ENCODE measurements around the gene APBB1IP.

The APBB1IP gene

GRCh38 chr10:26435852-26436251 is 2.3 kb upstream of the APBB1IP start:
- Mint-ChIP-seq H3K9me3 (no peaks in the 10 kb centered on the region), H3K4me1 (ENCODE audit: low read depth) (peaks cover 38% of the 10 kb centered on the region), H3K27ac (peak overlapping the region; percentile 61), H3K4me3 (no peak overlapping the region), H3K27me3 (no peaks in the 10 kb centered on the region), H3K36me3 (ENCODE audit: low read depth) (peaks cover 6% of the 10 kb centered on the region)

DNA sequence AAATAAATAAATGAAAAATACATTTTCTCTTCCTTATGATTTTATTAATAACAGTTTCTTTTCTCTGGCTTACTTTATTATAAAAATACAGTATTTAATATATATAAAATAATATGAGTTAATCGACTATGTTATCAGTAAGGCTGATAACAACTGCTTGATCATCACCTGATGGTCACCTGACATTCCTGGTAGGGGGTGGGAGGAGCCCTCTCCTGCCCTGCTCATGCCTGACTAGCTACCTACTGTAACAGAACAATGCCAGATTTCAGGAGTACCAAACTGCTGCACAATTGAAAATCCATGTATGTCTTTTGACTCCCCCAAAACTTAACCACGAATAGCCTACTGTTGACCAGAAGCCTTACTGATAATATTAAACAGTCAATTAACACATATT is 1.3 kb upstream of the APBB1IP start:
- peaks cover 47% of the 10 kb centered on the region for H3K4me1 Mint-ChIP-seq (ENCODE audit: low read depth)
- peak overlapping the region; percentile 69 for H3K27ac Mint-ChIP-seq
- H3K9me3 Mint-ChIP-seq: no peaks in the 10 kb centered on the region
- H3K4me3 Mint-ChIP-seq: peak overlapping the region; percentile 47
- no peaks in the 10 kb centered on the region for H3K27me3 Mint-ChIP-seq
- H3K36me3 Mint-ChIP-seq (ENCODE audit: low read depth): peaks cover 7% of the 10 kb centered on the region

DNA sequence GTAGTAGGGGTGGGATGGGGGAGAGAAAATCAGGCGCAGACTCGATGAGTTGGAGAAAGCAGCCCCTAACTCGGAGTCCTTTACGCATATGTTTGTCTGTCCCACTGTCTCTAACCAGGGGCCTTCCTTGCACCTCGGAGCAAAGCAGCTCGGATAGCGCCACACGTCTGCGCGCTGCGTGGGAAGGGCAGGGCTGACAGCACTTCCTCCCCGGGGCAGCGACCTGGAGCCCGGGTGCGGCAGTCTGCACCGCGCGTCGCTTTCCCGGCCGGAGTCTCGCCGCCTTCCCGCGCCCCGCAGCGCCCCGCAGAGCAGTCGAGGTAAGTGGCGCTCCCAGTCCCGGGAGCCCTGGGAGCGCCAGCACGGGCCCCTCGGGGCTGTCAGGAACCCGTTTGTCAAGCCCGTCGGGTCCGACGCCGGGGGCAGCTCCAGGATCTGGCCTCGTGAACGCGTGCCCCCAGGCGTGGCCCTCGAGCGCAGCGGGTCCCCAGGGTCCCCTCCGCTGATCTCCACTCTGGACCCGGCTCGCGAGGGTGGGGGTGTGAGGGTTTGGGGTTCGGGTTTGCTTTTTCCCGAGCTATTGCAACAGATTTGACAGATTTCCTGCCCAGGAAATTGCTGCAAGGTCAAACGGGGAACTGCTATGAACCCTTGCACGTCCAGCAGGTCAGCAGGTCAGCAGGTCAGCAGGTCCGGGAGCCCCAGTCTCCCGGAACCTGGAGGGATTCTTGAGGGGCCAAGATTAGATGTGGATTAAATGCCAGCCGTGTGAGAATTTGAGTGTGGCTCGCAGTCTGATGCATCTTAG is 597 bp downstream of the APBB1IP start:
- peaks cover 21% of the 10 kb centered on the region for H3K36me3 Mint-ChIP-seq (ENCODE audit: low read depth)
- H3K9me3 Mint-ChIP-seq: no peaks in the 10 kb centered on the region
- H3K4me3 Mint-ChIP-seq: peak overlapping the region; percentile 94
- H3K4me1 Mint-ChIP-seq (ENCODE audit: low read depth): peaks cover 62% of the 10 kb centered on the region
- peak overlapping the region; percentile 94 for H3K27ac Mint-ChIP-seq
- H3K27me3 Mint-ChIP-seq: no peaks in the 10 kb centered on the region

GRCh38 chr10:26439406-26440087 is 1.4 kb downstream of the APBB1IP start:
- peaks cover 29% of the 10 kb centered on the region for H3K36me3 Mint-ChIP-seq (ENCODE audit: low read depth)
- H3K27me3 Mint-ChIP-seq: no peaks in the 10 kb centered on the region
- peaks cover 67% of the 10 kb centered on the region for H3K4me1 Mint-ChIP-seq (ENCODE audit: low read depth)
- H3K9me3 Mint-ChIP-seq: no peaks in the 10 kb centered on the region
- peak overlapping the region; percentile 94 for H3K4me3 Mint-ChIP-seq
- H3K27ac Mint-ChIP-seq: peak overlapping the region; percentile 92

DNA sequence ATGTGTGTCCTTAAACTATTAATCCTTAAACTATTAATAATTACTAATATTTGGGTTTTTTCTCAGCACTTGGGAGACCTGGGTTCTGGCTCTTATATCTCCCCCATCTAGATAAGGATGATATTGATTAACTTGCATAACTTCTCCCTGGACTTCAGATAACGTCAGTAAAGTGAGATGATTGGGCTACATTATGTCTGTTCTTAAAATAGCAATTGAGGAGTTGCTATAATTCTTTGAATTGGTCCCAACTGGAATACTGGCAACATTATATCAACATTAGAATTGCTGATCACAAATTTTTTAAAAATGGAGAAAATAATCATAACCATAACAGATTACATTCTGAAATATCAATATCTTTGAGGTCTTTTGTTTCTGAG is 1.9 kb downstream of the APBB1IP start:
- no peaks in the 10 kb centered on the region for H3K9me3 Mint-ChIP-seq
- H3K36me3 Mint-ChIP-seq (ENCODE audit: low read depth): peaks cover 29% of the 10 kb centered on the region
- H3K27me3 Mint-ChIP-seq: no peaks in the 10 kb centered on the region
- peaks cover 67% of the 10 kb centered on the region for H3K4me1 Mint-ChIP-seq (ENCODE audit: low read depth)
- peak overlapping the region; percentile 94 for H3K4me3 Mint-ChIP-seq
- peak overlapping the region; percentile 92 for H3K27ac Mint-ChIP-seq

- H3K4me1 Mint-ChIP-seq (ENCODE audit: low read depth): peaks cover 71% of the 10 kb centered on the region
Observed at GRCh38 chr10:26441491-26442214, 3.5 kb downstream of the APBB1IP start.

DNA sequence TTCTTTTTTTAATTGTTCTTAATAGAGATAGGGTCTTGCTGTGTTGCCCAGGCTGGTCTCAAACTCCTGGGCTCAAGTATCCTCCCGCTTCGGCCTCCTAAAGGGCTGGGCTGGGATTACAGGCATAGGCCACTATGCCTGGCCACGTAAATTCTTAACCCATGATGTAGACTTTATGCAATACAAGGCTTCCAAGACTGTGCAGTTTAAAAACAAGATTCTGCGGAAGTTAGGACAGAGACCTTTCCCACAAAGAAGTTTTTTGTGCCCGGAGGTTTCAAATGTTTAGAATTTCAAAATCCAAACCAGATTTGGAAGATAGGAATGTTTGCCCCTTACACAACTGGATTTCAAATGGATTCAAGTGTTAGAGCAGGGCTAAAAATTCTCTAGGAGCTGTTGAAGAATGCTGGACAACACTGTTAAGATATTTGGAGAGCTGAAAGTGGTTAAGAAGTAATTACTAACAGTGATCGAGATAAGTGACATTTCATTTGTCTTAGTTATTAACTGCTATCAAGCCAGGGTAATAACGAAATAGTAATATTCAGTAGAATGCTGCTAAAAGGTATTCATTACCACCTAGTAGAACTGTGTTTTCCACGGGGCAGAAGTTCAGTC is 7.4 kb downstream of the APBB1IP start:
- Mint-ChIP-seq H3K36me3 (ENCODE audit: low read depth) (peaks cover 56% of the 10 kb centered on the region), H3K27ac (peak overlapping the region; percentile 89), H3K9me3 (peaks cover 5% of the 10 kb centered on the region), H3K4me3 (peak overlapping the region; percentile 72), H3K27me3 (no peaks in the 10 kb centered on the region), H3K4me1 (ENCODE audit: low read depth) (peaks cover 91% of the 10 kb centered on the region)

More at GRCh38 chr10:26441491-26442214, 3.5 kb downstream of the APBB1IP start:
- Mint-ChIP-seq H3K9me3 (peaks cover 3% of the 10 kb centered on the region), H3K36me3 (ENCODE audit: low read depth) (peaks cover 42% of the 10 kb centered on the region), H3K4me3 (peak overlapping the region; percentile 94), H3K27ac (peak overlapping the region; percentile 96), H3K27me3 (no peaks in the 10 kb centered on the region)

- Mint-ChIP-seq H3K36me3 (ENCODE audit: low read depth) (peaks cover 56% of the 10 kb centered on the region), H3K27ac (peak overlapping the region; percentile 89), H3K9me3 (peaks cover 5% of the 10 kb centered on the region), H3K27me3 (no peaks in the 10 kb centered on the region), H3K4me3 (peak overlapping the region; percentile 72), H3K4me1 (ENCODE audit: low read depth) (peaks cover 93% of the 10 kb centered on the region)
Observed at GRCh38 chr10:26446258-26446657, 8.1 kb downstream of the APBB1IP start.

DNA sequence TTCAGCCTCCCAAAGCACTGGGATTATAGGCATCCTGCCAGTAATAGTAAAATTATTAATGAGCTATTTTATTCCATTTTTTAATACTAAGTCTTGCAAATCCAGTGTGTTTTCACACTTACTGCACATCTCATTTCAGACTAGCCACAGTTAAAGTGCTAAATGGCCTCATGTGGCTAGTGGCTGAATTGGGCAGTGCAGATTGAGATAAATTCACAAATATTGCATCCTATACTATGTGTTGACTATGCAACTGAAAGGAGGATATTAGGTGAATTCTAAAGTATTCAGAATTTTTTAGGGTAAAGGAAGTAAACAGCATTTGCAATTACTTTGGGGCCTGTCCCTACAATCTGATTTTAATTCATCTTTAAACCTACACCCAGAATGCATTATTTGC is 10.2 kb downstream of the APBB1IP start:
- H3K27me3 Mint-ChIP-seq: no peaks in the 10 kb centered on the region
- H3K27ac Mint-ChIP-seq: peak overlapping the region; percentile 91
- H3K9me3 Mint-ChIP-seq: peaks cover 5% of the 10 kb centered on the region
- H3K4me3 Mint-ChIP-seq: peak overlapping the region; percentile 71
- peaks cover 95% of the 10 kb centered on the region for H3K4me1 Mint-ChIP-seq (ENCODE audit: low read depth)
- peaks cover 60% of the 10 kb centered on the region for H3K36me3 Mint-ChIP-seq (ENCODE audit: low read depth)

DNA sequence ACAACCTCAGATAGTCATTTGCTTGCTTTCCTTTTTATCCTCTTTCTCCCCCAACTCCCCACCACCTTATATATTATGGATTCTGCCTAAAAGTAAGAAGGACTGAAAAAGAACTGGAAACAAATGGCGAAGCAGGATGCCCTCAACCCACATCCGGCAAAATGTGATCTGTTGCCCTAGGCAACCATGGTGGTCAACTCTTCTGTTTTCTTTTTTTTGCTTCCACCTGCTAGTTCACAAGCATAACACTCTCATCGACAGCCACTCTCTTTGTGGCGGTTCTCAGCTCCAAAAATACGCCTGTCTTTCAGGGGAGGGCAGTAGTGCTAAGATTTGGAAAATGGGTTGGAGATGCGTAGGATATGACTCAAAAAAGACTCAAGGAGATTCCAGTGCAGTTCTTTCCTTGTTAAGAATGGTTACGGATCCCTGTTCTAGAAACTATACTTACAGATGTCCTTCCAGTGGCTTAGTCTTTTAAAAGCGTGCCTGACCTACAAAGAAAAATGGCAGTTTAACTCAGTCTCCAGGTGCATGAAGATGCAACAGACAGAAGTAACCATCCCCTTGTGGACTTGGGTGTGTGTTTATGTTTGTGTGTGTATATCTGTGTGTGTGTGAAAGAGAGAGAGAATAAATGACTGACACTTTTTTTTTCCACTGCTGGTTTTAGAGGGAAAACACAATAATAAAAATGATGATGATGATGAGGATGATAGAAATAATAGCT is 10.7 kb downstream of the APBB1IP start:
- Mint-ChIP-seq H3K36me3 (ENCODE audit: low read depth) (peaks cover 61% of the 10 kb centered on the region), H3K27me3 (no peaks in the 10 kb centered on the region), H3K4me3 (peak overlapping the region; percentile 71), H3K9me3 (peaks cover 5% of the 10 kb centered on the region), H3K4me1 (ENCODE audit: low read depth) (peaks cover 96% of the 10 kb centered on the region), H3K27ac (peak overlapping the region; percentile 91)

DNA sequence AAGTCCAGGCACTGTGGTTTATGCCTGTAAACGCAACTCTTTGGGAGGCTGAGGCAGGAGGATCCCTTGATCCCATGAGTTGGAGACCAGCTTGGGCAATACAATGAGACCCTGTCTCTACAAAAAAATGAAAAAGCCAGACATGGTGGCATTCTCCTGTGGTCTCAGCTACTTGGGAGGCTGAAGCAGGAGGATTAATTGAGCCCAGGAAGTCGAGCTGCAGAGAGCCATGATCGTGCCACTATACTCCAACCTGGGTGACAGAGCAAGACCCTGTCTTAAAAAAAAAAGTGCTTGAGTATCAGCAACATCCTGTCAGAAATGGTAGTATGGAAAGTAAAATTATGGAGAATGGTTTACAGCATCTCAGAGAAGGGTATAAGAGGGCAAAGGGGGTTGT is 11.6 kb downstream of the APBB1IP start:
- no peak overlapping the region for H3K4me3 Mint-ChIP-seq
- H3K4me1 Mint-ChIP-seq (ENCODE audit: low read depth): peaks cover 91% of the 10 kb centered on the region
- H3K36me3 Mint-ChIP-seq (ENCODE audit: low read depth): peaks cover 54% of the 10 kb centered on the region
- peak overlapping the region; percentile 91 for H3K27ac Mint-ChIP-seq
- H3K27me3 Mint-ChIP-seq: no peaks in the 10 kb centered on the region
- peaks cover 5% of the 10 kb centered on the region for H3K9me3 Mint-ChIP-seq

DNA sequence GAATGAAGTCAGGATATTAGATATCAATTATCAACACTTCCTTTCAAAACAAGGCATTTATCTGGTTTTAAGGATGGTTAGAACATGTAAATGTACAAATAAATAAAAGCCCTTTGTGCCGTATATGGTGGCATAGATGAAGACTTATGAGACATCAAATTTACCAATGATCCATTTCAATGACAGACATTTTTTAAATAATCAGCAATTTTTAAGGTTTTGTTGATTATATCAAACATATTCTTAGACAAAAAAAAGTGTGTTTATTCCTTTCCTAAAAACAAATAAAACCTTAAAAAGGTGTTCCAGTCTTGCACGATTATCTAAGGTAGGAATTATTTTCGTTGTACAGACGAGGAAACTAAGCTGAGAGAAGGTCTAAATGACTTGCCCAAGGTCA is 13.8 kb downstream of the APBB1IP start:
- Mint-ChIP-seq H3K36me3 (ENCODE audit: low read depth) (peaks cover 46% of the 10 kb centered on the region), H3K9me3 (no peaks in the 10 kb centered on the region), H3K27me3 (no peaks in the 10 kb centered on the region), H3K4me1 (ENCODE audit: low read depth) (peaks cover 91% of the 10 kb centered on the region), H3K4me3 (no peak overlapping the region), H3K27ac (peak overlapping the region; percentile 62)

GRCh38 chr10:26453850-26454249 is 15.7 kb downstream of the APBB1IP start:
- no peaks in the 10 kb centered on the region for H3K9me3 Mint-ChIP-seq
- no peak overlapping the region for H3K4me3 Mint-ChIP-seq
- H3K27me3 Mint-ChIP-seq: no peaks in the 10 kb centered on the region
- H3K4me1 Mint-ChIP-seq (ENCODE audit: low read depth): peaks cover 89% of the 10 kb centered on the region
- no peak overlapping the region for H3K27ac Mint-ChIP-seq
- peaks cover 58% of the 10 kb centered on the region for H3K36me3 Mint-ChIP-seq (ENCODE audit: low read depth)

- Mint-ChIP-seq H3K4me3 (no peak overlapping the region), H3K4me1 (ENCODE audit: low read depth) (peaks cover 79% of the 10 kb centered on the region), H3K36me3 (ENCODE audit: low read depth) (peaks cover 52% of the 10 kb centered on the region), H3K27me3 (no peaks in the 10 kb centered on the region), H3K27ac (peak overlapping the region; percentile 69), H3K9me3 (no peaks in the 10 kb centered on the region)
Observed at GRCh38 chr10:26454891-26455290, 16.8 kb downstream of the APBB1IP start.
